Stomach (tissue), 4 donors: Measurements from ENCODE around the gene OGFOD1.

Experiments used
- EP300 ChIP-seq: sonication (generic); formaldehyde crosslinking; IDR thresholded peaks from one replicate; pipeline ENCODE4 v1.6.1; 2017; ENCODE audit warnings: antibody characterized with exemption
- POLR2A ChIP-seq, 4 donors: fragments of 450-650 bp; IDR thresholded peaks; one replicate each; pipeline ENCODE4 v1.6.1; 2016; ENCODE audit warnings: antibody characterized with exemption in 4 of 4, control low read depth in 2 of 4, mild to moderate bottlenecking in 1 of 4, moderate library complexity in 1 of 4
- POLR2AphosphoS5 ChIP-seq, 3 donors: sonication (generic); formaldehyde crosslinking; IDR thresholded peaks; one replicate each; pipeline ENCODE4 v1.6.1; 2016; ENCODE audit warnings: antibody characterized with exemption in 3 of 3
- TF ChIP-seq, protein P1 (sequence below), 7 experiments: fragments of 450-650 bp in 4 of 7; fragments of 200-600 bp in 3 of 7; sonication (generic) in 3 of 7; IDR thresholded peaks; one replicate each; pipeline ENCODE4 v1.5.1; 2016 to 2019; ENCODE audit warnings: antibody characterized with exemption in 7 of 7, control low read depth in 2 of 7, mild to moderate bottlenecking in 1 of 7

DNA sequence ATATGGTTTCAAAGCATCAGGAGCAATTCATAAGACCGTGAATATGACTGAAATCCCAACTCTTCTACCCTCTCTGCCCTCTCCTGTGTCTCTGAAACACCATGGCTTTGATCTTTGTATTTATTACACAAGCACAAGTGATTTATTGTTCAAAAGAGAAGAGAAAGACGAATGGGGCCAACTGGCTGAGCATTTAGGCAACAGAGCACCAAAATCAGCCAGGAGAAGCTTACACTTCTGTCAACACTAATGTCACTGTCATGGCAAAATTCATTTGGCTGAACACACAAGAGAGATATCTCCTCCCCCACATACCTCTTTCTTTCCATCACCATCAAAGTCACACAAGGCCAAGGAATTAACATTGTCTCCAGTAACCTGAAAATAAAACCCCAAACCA, 59.2 kb downstream of the OGFOD1 start:
- TF ChIP-seq, protein P1, sequence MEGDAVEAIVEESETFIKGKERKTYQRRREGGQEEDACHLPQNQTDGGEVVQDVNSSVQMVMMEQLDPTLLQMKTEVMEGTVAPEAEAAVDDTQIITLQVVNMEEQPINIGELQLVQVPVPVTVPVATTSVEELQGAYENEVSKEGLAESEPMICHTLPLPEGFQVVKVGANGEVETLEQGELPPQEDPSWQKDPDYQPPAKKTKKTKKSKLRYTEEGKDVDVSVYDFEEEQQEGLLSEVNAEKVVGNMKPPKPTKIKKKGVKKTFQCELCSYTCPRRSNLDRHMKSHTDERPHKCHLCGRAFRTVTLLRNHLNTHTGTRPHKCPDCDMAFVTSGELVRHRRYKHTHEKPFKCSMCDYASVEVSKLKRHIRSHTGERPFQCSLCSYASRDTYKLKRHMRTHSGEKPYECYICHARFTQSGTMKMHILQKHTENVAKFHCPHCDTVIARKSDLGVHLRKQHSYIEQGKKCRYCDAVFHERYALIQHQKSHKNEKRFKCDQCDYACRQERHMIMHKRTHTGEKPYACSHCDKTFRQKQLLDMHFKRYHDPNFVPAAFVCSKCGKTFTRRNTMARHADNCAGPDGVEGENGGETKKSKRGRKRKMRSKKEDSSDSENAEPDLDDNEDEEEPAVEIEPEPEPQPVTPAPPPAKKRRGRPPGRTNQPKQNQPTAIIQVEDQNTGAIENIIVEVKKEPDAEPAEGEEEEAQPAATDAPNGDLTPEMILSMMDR (IDR thresholded peaks at IDR 0.05): no peak
- TF ChIP-seq POLR2A (IDR thresholded peaks at IDR 0.05): no peak
- TF ChIP-seq EP300: no peak
- TF ChIP-seq POLR2AphosphoS5 (IDR thresholded peaks at IDR 0.05): no peak
